NOMO-1 (cell line): ENCODE measurements around the gene DIRAS2.

ENCODE experiments used
- DNase-seq, 2 experiments: peaks; one replicate each; lab custom pipeline; 2025; ENCODE audit not compliant: unreplicated experiment in 2 of 2; lab: John Stamatoyannopoulos, UW

Gene DIRAS2

DNA sequence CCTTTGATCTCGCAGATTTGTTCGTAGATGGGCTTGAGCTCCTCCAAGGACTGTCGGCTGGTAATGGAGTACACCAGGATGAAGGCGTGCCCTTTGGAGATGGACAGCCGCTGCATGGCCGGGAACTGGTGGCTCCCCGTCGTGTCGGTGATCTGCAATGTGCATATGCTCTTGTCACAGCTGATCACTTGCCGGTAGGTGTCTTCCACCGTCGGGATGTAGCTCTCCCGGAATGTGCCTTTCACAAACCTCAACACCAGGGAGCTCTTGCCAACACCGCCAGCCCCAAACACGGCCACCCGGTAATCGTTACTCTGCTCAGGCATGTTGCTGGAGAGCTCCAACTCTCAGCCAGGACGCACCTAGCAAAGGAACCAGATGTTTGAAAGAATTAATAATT is 29.1 kb downstream of the DIRAS2 start:
- no peak for DNase-seq

DNA sequence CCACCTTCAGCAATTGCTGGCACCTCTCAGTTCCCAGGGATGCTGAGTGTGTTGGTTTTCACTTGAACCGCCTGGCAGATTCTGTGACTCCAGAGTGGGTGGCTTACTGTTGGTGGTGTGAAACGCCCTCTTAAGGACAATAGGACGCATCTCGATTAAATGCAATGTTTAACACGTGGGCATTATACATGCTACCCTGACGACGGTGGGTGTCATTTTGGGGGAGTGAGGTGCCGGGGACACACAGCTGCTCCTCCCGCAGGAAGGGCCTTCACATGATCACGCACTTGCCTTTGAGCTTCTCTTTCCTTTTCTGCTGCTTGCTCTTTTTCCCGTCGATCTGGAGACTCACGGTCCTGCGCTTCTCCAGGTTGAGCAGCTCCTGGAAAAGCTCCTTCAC is 29.7 kb downstream of the DIRAS2 start:
- DNase-seq: no peak

DNA sequence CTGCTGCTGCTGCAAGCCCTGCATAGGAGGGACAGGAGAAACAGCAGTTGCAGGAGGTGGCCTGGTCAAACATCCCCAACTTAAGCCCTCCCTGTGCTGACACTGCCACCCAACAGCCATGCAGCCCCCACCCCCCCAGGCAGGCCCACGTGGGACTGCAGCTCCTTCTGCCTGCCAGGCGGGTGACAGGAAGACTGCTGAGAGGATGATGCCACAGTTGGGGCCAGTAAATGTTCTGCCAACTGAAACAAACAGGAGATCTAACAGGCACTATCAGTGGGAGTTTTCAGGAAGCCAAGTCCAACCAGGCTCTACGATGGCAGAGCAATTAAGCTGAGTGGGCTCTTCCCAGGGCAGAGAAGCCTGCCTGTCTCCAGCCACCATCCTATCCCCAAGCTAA is 31.1 kb downstream of the DIRAS2 start:
- no peak for DNase-seq

DNA sequence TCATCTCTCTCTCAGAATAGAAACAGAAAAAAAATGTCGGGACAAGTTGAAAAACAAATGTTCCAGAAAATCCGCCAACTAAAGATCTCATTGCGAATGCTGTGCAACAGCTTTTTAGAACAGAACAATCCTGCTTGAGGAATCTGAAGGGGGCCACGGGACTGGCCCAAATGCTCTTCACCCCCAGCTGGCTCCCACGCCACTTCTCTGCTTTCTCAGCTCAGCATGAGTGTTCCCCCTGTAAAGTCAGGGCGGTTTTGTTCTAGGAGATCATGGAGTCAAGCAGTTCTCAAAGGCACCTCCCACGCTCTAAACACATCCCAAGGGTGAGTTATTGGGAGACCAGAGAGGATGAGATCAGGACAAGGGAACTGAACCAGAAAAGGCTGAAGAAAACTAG is 31.5 kb downstream of the DIRAS2 start:
- DNase-seq: no peak

DNA sequence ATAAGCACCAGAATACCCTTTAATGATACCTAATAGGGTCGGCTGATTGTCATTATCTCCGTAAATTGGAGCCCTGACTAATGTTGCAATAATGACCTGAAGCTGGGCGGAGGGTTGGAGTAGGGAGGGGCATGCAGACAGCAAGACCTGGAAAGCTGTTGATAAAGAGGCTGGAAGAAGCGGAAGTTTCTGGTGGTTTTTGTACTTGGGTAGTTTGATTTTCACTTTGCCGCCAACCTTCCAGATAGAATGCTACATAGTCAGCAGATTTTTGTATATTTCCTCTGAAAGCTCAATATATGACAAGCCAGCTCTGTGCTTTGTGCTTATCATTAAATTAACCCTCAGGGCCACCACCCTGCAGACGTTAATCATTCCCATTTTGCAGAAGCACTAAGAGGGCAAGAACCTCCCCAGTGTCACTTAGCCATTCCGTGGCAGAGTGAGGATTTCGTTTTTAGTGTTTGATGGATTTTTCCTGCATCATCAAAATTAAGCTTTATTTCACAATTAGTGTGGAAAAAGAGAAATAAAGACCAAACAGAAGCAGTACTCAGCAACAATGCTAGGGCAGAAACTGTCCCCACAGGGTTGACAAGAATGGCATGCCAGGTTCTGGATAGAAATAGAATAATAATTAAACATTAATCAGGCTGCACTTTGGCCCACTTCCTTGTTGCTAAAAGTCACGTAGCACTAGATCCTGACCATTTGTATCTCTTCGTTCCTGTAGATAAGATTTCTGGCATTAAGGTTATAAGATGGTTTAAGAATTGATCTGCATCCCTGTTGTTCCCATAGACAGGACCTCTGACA is 34.7 kb downstream of the DIRAS2 start:
- DNase-seq: no peak

DNA sequence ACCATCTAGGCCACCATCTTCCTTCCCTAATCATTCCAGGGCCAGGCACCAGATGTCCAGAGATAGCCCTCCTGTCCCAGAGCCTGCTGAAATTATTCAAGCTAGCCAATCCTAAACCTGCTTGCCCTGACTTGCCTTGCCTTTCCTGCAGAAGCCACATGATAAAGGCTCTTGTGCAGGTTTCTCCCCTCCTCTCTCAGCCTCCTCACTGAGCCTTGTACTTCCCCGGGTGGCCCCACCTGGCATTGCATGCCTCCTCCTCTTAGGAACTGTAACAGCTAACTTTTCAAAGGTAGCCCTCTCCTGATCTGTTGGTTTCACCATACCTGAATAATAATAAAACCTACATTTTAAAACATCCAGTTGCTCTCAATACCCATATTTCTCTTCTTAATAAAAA is 42.6 kb downstream of the DIRAS2 start:
- no peak for DNase-seq

DNA sequence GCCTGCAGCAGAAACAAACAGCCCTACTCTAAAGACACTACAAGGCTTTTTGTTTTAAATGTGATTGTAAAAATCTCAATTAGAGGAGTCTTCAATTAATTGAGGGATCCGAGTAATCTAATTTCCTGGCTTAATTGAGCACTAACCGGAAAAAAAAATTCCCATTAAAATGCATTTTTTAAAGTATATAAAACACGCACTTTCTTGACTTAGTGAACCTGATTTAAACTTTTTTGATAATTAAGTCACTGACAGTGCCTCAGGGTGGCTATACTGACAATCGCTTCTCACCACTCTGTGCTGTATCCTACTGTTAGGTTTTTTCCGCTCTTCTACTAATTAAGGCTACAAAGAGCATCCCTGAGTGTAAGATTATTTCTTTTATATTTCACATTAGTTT is 44.4 kb downstream of the DIRAS2 start:
- DNase-seq: no peak

DNA sequence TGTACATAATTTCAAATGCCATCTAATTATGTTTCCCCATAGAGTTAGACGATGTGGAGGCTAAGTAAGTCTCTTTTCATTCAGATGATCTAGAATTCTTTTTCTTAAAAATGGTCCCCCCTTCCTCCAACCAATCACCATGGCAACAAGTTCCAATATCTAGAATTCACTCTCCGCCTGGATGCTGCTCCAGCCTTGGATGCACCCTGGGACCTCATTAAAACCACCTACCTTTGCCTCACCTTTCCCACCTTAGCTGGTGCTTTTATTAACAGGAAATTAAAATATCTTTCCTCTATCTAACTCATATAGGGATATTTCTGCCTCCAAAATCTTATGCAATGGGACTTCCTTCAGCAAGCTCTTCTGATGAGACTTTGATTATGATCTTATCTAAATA is 49.0 kb downstream of the DIRAS2 start:
- no peak for DNase-seq

DNA sequence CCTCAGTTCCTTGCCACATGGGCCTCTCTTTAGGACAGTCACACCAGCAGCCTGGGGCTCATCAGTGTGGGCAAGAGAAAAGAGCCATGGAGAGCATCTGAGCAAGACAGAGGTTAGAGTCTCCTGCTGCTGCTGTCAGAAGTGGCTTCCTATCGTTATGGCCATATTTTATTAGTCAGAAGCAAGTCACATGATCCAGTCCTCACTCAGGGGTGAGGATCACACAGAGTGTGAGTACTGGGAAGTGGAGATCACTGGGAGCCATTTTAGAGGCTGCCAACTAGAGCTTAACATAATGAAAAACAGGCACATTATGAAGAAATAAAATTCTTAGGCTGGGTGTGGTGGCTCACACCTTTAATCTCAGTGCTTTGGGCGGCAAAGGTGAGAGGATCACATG is 62.0 kb downstream of the DIRAS2 start:
- DNase-seq: no peak

DNA sequence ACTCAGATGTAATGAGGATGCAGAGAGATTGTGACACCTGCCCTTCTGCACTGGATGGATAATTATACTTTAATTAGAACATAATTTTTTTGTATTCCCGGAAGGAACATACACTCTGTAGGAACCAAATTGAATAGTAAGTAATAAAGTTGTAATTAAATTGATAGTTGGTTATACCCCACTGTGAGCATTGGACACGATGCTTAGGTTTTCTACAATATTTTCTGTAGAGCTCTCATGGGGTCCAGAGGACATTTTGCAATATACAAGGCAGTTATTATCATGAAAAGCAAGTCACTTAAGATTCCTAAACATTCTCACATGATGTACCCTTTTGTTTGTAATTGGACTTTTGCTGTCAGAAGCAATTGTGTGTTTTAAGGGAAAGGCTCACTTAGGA is 63.4 kb downstream of the DIRAS2 start:
- no peak for DNase-seq

DNA sequence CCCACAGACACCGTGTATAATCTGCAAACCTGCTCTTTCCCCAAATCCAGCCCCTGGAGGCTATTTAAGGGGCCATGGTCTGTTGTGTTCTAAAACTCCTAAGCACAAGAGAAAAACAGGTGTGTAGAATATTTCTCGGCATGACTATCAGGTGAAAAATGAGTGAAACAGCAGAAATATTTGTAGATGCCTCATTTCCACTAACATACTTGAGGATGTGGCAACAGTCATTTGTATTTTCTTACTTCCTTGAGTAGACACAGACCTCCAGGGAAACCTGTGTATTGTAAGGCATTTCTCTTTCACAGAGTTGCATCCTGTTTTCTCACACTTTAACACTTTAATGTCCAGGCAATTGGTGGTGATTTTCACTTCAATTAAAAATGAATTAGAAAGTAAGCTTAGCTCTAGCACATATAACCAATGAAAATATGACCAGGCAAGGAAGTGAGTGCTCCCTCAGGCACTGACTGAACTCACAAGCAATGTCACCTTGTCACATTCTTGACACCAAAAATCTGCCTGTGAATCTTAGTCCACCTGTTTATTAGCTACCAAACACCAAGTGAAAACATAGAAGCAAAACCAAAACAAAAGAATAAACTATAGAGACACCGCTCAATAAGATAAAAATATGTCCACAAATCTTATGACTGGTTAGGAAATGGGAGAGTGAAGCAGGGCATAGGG is 64.4 kb downstream of the DIRAS2 start:
- DNase-seq: no peak

DNA sequence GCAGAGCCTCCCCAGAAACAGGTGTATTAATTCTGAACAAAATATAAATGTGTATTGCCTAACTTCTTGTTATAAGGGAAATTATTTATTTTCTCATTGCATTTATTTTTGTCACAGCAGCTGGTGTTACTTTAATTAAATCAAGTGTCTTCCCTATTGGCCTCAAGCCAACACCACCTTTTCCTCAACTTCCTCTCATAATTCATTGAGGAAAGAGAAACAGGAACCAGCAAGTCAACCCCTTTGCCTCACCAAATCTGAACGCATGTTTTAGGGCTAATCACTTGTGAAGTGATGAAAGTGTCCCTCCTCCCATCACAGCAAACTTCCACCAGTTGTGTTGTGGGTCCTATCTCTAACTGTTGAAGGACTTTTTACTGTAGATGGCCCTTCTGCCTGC is 73.1 kb downstream of the DIRAS2 start:
- peak; percentile 34 to 68 for DNase-seq

DNA sequence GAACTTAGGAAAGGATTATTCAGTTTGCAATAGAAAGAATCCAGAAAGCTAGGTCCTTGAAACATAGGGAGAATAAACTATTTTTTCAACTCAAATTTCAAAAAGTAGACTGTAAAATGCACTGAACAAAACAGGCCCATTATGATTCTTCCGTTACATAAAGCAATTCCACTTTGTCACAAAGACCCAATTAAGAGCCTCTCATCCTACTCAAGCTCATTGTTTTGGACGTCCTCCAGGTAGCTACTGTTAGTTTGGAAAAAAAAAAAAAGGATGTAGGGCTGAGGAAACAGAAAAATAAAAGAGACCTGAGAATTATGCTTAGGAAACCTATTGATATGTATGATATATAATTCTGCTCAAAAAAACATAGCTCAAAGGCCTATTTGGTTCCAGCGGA is 74.0 kb downstream of the DIRAS2 start:
- no peak for DNase-seq

DNA sequence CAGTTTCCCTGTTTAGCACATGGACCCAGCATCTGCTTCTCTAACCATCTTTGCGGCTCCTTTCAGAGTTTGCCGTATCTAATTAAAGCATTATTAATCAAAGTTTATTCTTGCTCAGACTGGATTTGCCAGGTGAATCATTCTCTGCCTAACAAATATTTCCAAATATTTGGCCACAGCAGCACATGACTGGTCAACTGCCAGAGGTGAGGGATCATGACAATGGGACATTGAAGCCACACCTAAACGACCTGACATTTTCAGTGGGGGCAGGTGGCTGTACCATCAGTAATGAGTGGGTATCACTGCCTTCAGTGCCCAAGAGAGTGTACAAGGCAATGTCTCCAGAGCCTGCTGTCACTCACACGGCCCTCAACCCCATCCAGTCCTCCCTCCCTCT is 80.4 kb downstream of the DIRAS2 start:
- DNase-seq: no peak
